Sigmoid colon (tissue), 4 donors: ENCODE measurements around the gene SPRR1A.

ENCODE experiments used
- CTCF ChIP-seq, 4 experiments: fragments of 450-650 bp in 3 of 4; fragments of 200-600 bp in 1 of 4; IDR thresholded peaks; one replicate each; pipeline ENCODE4 v1.5.1; 2016 to 2019; ENCODE audit warnings: antibody characterized with exemption in 4 of 4, mild to moderate bottlenecking in 3 of 4, moderate library complexity in 2 of 4
- EP300 ChIP-seq, 4 donors: sonication (generic); formaldehyde crosslinking; IDR thresholded peaks; one replicate each; pipeline ENCODE4 v1.6.1; 2017; ENCODE audit warnings: antibody characterized with exemption in 4 of 4
- POLR2A ChIP-seq, 2 donors: fragments of 450-650 bp; IDR thresholded peaks; one replicate each; pipeline ENCODE4 v1.6.1; 2016; ENCODE audit warnings: antibody characterized with exemption in 2 of 2, mild to moderate bottlenecking in 2 of 2, moderate library complexity in 2 of 2

- TF ChIP-seq CTCF (IDR thresholded peaks at IDR 0.05) (no peak), POLR2A (IDR thresholded peaks at IDR 0.05) (no peak), EP300 (IDR thresholded peaks at IDR 0.05) (no peak)
Observed at GRCh38 chr1:153035211-153035610, 51.3 kb downstream of the SPRR1A start.
